ENCODE data around the gene SRRM5.
"Not testable (repeated sequence)": the region's sequence is repeated elsewhere in the genome, so short reads cannot be mapped to it uniquely, and the experiment has no call there.

SRRM5 gene

GRCh38 chr19:43581467-43581866, 30.4 kb upstream of the SRRM5 start:
- DNase-seq (ENCODE audit: low read depth): no peak
- TF ChIP-seq CTCF (IDR thresholded peaks at IDR 0.05; ENCODE audit: low read length, missing control alignments): no peak
- H3K4me3 ChIP-seq (replicated peaks; ENCODE audit: low read depth, low read length): no peak overlapping the region

GRCh38 chr19:43582495-43582894, 29.4 kb upstream of the SRRM5 start:
- H3K4me3 ChIP-seq (replicated peaks; ENCODE audit: low read depth, low read length): no peak overlapping the region
- no peak for TF ChIP-seq CTCF (IDR thresholded peaks at IDR 0.05; ENCODE audit: low read length, missing control alignments)
- DNase-seq (ENCODE audit: low read depth): no peak

- TF ChIP-seq CTCF (IDR thresholded peaks at IDR 0.05; ENCODE audit: low read length, missing control alignments): no peak
- no peak overlapping the region for H3K4me3 ChIP-seq (replicated peaks; ENCODE audit: low read depth, low read length)
- DNase-seq (ENCODE audit: low read depth): no peak
Observed at GRCh38 chr19:43584484-43584883, 27.4 kb upstream of the SRRM5 start.

- no peak for DNase-seq (ENCODE audit: low read depth)
Observed at GRCh38 chr19:43586346-43586745, 25.5 kb upstream of the SRRM5 start.

GRCh38 chr19:43587029-43587428, 24.9 kb upstream of the SRRM5 start:
- H3K4me3 ChIP-seq (replicated peaks; ENCODE audit: low read depth, low read length); DNase-seq (ENCODE audit: low read depth): not testable (repeated sequence)

More at GRCh38 chr19:43586346-43586745, 25.5 kb upstream of the SRRM5 start:
- H3K4me3 ChIP-seq (replicated peaks; ENCODE audit: low read depth, low read length): no peak overlapping the region
- TF ChIP-seq CTCF (IDR thresholded peaks at IDR 0.05; ENCODE audit: low read length, missing control alignments): no peak

- no peak for DNase-seq (ENCODE audit: low read depth)
- no peak for TF ChIP-seq CTCF (IDR thresholded peaks at IDR 0.05; ENCODE audit: low read length, missing control alignments)
- no peak overlapping the region for H3K4me3 ChIP-seq (replicated peaks; ENCODE audit: low read depth, low read length)
Observed at GRCh38 chr19:43589277-43589676, 22.6 kb upstream of the SRRM5 start.

GRCh38 chr19:43589678-43590077, 22.2 kb upstream of the SRRM5 start:
- H3K4me3 ChIP-seq (replicated peaks; ENCODE audit: low read depth, low read length): no peak overlapping the region
- DNase-seq (ENCODE audit: low read depth): no peak
- TF ChIP-seq CTCF (IDR thresholded peaks at IDR 0.05; ENCODE audit: low read length, missing control alignments): no peak

Measured in fibroblast of pulmonary artery (primary cell).